Endometrial microvascular endothelial cells (primary cell): ENCODE measurements around the gene GABPA. TPM values are rescaled to one million over a fixed set of nuclear protein-coding genes. Genes with fewer than 3 reads are reported as not detected.
"Not testable (repeated sequence)": the region's sequence is repeated elsewhere in the genome, so short reads cannot be mapped to it uniquely, and the experiment has no call there.

Experiments
- in situ Hi-C: cut with HindIII; loops from 2 replicates; pipeline ENCODE4 v1.10.0; 2017; ENCODE audit warnings: low sequenced_read_pairs, low pct_unique_long_range_greater_than_20kb; ENCODE audit errors: inconsistent ontology term
- total RNA-seq: library from RNA; depleted of rRNA; stranded (reverse); fragments of >200 nt; gene quantifications from one replicate; pipeline ENCODE4 v1.2.3, GENCODE V29; 2015; ENCODE audit errors: inconsistent ontology term

The GABPA gene
- total RNA-seq, 1 donor from 2014 or later = 24.7 TPM

DNA sequence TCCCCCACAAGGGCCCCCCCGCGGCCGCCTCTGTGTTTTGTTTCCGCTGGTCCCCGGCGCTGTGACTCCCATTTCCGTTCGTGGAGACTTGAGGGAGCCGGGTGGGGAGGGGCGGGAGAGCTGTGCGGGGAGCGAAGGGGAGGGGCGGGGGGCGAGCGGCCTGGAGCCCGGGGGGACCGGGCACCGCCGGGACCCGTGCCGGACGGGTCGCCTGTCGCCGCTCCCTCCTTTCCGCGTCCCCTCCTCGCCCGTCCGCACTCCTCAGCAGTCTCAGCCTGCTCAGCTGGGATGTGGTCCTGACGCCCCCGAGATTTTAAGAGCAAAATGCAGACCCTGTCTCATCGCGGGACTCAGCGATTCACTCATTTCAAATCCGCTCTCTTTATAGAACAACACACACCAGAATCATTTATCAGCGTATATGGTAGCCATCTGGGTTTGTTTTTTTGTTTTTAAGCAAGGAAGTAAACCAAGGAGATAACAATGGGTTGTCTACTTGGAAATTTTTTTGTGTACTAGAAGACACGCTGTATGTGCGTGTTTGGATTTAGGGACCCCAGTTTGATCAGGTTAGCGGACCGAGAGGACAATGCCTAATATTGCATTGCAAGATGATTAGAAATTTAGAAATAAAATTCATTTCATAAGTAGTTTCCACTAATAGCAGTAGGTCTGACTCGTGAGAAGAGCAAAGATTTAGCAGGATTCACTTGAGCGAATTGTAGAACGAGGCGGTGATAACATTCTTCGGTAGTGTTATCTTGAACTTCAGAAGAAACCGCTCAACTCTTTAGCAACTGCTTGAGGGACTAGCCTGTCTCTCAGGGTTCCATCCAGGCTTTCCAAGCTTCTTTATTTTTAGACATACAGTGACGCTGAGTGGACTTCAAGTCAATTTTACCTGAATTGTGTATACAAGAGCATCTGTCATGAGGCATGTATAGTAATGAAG, 1.1 kb downstream of the GABPA start:
- in situ Hi-C loops = no loop called here

DNA sequence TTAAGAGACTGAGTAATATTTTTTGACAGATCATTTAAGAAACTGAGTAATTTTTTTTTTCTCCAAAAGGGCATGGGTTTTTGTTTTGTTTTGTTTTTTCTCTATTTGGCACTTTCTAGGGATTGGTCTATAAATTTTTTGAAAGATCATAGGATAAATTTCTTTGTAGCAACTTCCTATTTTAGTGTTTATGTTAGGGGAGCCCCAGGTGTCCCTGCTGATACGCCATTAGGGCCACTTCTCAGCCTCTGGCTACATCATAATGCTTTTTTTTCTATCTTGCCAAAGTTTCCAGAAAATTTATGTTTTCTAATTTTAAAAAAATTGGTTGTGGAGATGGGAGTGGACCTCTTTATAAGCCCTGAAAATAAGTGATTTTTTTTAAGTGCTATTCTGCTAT, 2.6 kb downstream of the GABPA start:
- in situ Hi-C loops = no loop called here

GRCh38 chr21:25742900-25743299, 8.1 kb downstream of the GABPA start:
- in situ Hi-C loops = no loop called here

GRCh38 chr21:25744854-25745253, 10.1 kb downstream of the GABPA start:
- in situ Hi-C loops = no loop called here

GRCh38 chr21:25750085-25750484, 15.3 kb downstream of the GABPA start:
- in situ Hi-C loops = no loop called here

GRCh38 chr21:25752416-25752815, 17.6 kb downstream of the GABPA start:
- in situ Hi-C loops = no loop called here

GRCh38 chr21:25756190-25756932, 21.6 kb downstream of the GABPA start:
- in situ Hi-C loops = no loop called here

- in situ Hi-C loops = no loop called here
These were observed 22.8 kb downstream of the GABPA start for GRCh38 chr21:25757531-25757930.

DNA sequence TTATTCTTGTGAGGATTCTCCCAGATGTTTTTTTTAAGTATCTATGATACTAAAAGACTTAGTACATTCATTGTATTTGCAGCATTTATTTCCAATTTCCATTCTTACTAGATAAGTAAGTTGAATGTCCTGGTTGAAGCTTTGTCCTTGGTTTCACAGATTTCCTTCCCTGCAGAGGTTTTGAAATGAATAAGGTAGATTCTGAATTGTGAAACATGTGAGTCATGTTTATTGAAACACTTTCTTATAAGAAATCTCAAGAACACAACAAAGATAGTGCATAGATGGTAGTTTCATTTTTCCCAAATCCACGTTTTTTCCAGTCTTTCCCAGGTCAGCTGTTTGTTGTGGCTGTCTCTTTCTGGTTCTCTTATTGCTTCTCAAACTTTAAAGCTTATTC, 24.8 kb downstream of the GABPA start:
- in situ Hi-C loops = no loop called here

DNA sequence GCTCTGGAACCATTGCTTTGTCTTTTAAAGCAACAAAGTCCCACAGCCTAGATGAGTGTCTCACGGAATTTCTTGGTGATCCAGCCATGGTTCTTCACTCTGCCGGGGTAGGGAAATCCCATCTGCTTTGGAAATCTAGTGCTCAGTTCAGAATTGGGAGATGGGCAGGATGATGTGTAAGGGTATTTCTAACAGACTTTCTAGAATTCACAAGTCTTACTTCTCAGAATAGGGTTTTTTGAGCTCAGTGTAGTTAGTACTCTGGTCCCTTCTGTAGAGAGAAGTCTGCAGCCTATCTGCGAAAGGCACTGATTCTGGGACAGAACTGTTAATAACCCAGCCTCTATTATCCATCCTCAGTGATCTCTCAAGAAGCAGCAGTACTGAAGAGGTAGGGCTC, 25.3 kb downstream of the GABPA start:
- in situ Hi-C loops = no loop called here

GRCh38 chr21:25760677-25761076, 25.9 kb downstream of the GABPA start:
- in situ Hi-C loops = no loop called here

DNA sequence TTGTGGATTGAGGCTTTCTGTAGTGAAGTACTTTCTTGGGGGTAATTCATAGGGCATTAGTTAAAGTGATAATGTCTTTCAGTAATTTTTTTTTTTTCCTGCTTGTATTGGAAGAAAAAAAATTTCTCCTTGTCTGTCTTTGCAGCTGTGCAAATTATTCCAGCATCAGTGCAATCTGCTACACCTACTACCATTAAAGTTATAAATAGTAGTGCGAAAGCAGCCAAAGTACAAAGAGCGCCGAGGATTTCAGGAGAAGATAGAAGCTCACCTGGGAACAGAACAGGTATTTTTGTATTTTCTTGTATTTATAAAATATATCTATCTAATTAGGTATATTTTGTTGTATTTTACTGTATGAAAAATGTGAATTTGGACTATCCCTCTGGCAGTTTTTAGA, 29.3 kb downstream of the GABPA start:
- in situ Hi-C loops = no loop called here

DNA sequence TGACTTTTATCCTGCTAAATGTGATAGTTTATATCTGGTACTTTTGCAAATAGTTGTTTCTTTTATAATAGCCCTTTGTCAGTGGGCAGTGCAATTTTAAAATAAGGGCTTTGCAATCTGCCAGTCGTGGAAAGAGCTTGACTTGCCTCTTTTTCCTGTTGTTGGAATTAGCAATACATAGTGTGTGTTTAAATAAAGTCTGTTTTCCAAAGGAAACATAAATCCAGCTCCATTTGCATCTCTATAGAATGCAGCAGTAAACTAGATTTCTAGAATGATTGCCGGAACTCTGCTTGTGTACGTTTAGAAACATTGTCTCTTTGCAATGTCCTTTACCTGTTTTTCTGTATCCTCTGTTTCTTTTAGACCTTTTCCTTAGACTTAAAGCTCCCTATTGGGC, 33.1 kb downstream of the GABPA start:
- in situ Hi-C loops = no loop called here

DNA sequence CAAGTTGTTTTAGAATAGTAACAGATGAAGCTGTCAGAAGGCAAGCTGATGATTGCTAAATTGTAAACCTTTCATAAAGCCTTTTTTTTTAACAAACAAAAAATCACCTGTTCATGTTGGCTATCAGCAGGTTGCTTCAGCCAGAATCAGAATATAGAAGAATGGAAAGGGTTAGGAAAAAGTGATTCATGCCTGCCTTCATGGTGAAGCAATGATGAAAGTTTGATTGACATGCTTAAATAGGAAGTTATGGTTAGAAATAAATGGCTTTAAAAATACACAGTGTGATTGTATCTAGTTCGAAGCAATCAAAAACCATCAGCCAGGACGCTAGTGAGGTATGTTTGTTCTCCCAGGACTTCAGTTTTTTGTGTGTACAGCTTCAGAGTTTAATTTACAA, 37.9 kb downstream of the GABPA start:
- in situ Hi-C loops = no loop called here

DNA sequence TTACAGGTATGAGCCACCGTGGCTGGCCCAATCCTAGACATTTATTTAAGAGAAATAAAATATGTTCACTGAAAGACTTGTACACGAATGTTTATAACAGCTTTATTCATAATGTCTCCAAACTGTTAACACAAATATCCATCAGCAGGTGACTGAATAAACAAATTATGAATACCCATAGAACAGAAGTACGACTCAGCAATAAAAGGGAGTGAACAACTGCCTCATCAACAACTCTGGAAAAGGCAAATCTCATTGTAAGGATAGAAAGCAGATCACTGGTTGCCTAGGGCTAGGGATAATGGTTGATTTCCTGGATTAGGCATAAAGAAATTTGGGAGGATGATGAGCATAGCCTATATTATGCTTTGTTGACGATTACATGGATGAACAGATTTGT, 41.7 kb downstream of the GABPA start:
- in situ Hi-C loops = no loop called here

DNA sequence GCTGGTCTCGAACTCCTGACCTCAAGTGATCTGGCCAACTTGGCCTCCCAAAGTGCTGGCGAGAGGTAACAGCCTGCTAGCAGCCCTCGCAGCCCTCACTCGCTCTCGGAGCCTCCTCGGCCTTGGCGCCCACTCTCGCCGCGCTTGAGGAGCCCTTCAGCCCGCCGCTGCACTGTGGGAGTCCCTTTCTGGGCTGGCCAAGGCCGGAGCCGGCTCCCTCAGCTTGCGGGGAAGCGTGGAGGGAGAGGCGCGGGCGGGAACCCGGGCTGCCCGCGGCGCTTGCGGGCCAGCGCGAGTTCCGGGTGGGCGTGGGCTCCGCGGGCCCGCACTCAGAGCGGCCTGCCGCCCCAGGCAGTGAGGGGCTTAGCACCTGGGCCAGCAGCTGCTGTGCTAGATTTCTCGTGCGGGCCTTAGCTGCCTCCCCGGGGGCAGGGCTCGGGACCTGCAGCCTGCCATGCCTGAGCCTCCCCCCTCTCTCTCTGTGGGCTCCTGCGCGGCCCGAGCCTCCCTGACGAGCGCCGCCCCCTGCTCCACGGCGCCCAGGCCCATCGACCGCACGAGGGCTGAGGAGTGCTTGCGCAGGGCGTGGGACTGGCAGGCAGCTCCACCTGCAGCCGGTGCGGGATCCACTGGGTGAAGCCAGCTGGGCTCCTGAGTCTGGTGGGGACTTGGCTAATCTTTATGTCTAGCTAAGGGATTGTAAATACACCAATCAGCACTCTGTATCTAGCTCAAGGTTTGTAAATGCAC, 43.5 kb downstream of the GABPA start:
- in situ Hi-C loops = not testable (repeated sequence)

DNA sequence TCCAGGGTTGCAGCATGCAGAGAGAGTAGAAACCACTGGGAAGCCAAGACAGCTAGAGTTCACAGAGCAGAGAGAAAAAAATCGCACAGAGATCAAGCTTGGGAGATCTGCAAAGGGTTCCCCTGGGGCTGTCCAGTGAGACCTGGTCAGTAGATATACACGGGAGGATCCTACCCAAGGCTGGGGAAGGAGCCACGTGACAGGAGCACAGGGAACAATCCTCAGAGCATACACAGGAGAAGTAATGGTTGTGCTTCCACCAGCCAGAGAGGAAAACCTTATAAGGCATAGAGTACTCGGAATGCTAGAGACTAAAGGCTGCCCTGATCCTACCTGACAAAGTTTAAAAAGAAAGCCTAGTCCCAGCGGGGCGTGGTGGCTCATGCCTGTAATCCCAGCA, 53.9 kb downstream of the GABPA start:
- in situ Hi-C loops = no loop called here

DNA sequence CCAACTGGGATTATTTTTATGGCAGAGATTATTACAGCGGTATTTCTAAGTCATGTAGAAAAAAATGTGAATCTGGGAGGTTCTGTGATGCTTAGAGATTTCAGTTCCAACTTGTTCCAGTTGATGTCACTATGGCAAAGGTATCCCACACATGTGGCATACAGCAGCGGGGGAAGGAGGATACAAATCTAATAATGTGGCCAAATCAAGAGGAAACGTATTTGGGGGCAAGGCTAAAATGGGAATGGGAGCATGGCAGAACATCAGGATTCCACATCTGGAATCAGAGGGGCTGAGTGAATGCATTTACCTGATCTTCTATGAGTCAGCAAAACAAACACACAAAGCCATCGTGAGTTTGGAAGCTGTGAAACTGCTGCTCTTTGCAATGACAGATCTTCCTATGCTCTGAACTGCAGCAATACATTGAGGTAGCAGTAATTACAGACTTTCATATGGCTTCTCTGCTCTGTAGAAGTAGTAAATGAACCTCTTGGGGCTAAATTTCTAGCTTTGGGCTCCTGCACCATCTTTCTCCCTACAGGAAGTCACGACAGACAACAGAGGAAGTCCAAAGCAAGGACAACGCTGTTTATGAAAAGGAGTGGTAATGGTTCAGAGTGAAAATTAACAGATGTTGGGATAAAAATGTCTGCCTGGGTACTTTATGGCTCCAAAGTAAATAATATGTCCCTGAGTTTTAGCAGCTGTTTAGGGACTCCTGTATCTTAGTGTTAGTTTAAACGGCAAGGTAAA, 55.5 kb downstream of the GABPA start:
- in situ Hi-C loops = no loop called here

GRCh38 chr21:25790878-25791204, 56.1 kb downstream of the GABPA start:
- in situ Hi-C loops = no loop called here
